H9 (cell line): ENCODE data around the gene HOXD13. TPM values are rescaled to one million over a fixed set of nuclear protein-coding genes. Genes with fewer than 3 reads are reported as not detected.

Experiments
- DNase-seq: peaks from one replicate; pipeline ENCODE4 v3.0.0-alpha.2; 2017
- H2AFZ ChIP-seq: one replicate; pipeline ENCODE4 v1.6.1; 2013; ENCODE audit warnings: mild to moderate bottlenecking, low read length, control low read depth, moderate library complexity
- H2AK5ac ChIP-seq: 2 replicates; pipeline ENCODE4 v1.6.1; 2013; ENCODE audit warnings: low read length, control low read depth, mixed read lengths; ENCODE audit not compliant: insufficient read length
- H2BK120ac ChIP-seq: one replicate; pipeline ENCODE4 v1.6.1; 2013; ENCODE audit warnings: low read depth, mild to moderate bottlenecking, low read length, control low read depth, inconsistent platforms; ENCODE audit not compliant: poor library complexity, severe bottlenecking
- H2BK12ac ChIP-seq: 2 replicates; pipeline ENCODE4 v1.6.1; 2013; ENCODE audit warnings: low read length, control low read depth, mixed read lengths, low read depth; ENCODE audit not compliant: insufficient read length
- H2BK15ac ChIP-seq: 2 replicates; pipeline ENCODE4 v1.6.1; 2013; ENCODE audit warnings: low read depth, low read length, control low read depth
- H2BK20ac ChIP-seq: one replicate; pipeline ENCODE4 v1.6.1; 2013; ENCODE audit warnings: low read depth, mild to moderate bottlenecking, low read length, control low read depth, inconsistent platforms; ENCODE audit not compliant: poor library complexity, severe bottlenecking
- H2BK5ac ChIP-seq: 2 replicates; pipeline ENCODE4 v1.6.1; 2013; ENCODE audit warnings: low read length, control low read depth, mixed read lengths; ENCODE audit not compliant: insufficient read length
- H3K14ac ChIP-seq: 2 replicates; pipeline ENCODE4 v1.6.1; 2013; ENCODE audit warnings: low read length, control low read depth; ENCODE audit not compliant: insufficient read depth
- H3K18ac ChIP-seq: 2 replicates; pipeline ENCODE4 v1.6.1; 2013; ENCODE audit warnings: low read depth, mild to moderate bottlenecking, mixed read lengths, low read length, control low read depth; ENCODE audit not compliant: insufficient read length
- H3K23ac ChIP-seq: 2 replicates; pipeline ENCODE4 v1.6.1; 2013; ENCODE audit warnings: low read length, control low read depth, mixed read lengths, low read depth; ENCODE audit not compliant: insufficient read length
- H3K23me2 ChIP-seq: 2 replicates; pipeline ENCODE4 v1.6.1; 2013; ENCODE audit warnings: low read depth, mild to moderate bottlenecking, mixed read lengths, low read length, control low read depth; ENCODE audit not compliant: insufficient read length, poor library complexity, severe bottlenecking
- H3K27ac ChIP-seq: 2 replicates; pipeline ENCODE4 v1.5.1; 2013; ENCODE audit warnings: low read length, control low read depth, mixed read lengths, low read depth; ENCODE audit not compliant: insufficient read length
- H3K27me3 ChIP-seq: 2 replicates; pipeline ENCODE4 v1.6.1; 2013; ENCODE audit warnings: low read length, control low read depth, inconsistent platforms; ENCODE audit not compliant: insufficient read depth
- H3K4ac ChIP-seq: 2 replicates; pipeline ENCODE4 v1.6.1; 2013; ENCODE audit warnings: low read depth, mild to moderate bottlenecking, control low read depth, inconsistent platforms, low read length, moderate library complexity
- H3K4me1 ChIP-seq: 2 replicates; pipeline ENCODE4 v1.6.1; 2013; ENCODE audit warnings: low read length, control low read depth, inconsistent platforms; ENCODE audit not compliant: insufficient read depth
- H3K4me2 ChIP-seq: 2 replicates; pipeline ENCODE4 v1.6.1; 2013; ENCODE audit warnings: low read length, control low read depth, mixed read lengths; ENCODE audit not compliant: insufficient read length, insufficient read depth
- H3K56ac ChIP-seq: 2 replicates; pipeline ENCODE4 v1.6.1; 2013; ENCODE audit warnings: low read depth, mild to moderate bottlenecking, mixed read lengths, low read length, control low read depth; ENCODE audit not compliant: insufficient read length
- H3K79me1 ChIP-seq: 2 replicates; pipeline ENCODE4 v1.6.1; 2013; ENCODE audit warnings: low read depth, mild to moderate bottlenecking, moderate library complexity, low read length, control low read depth, inconsistent platforms; ENCODE audit not compliant: insufficient read depth, poor library complexity, severe bottlenecking
- H3K79me2 ChIP-seq: 2 replicates; pipeline ENCODE4 v1.6.1; 2013; ENCODE audit warnings: low read length, control low read depth, inconsistent platforms; ENCODE audit not compliant: insufficient read depth
- H3K9ac ChIP-seq: 2 replicates; pipeline ENCODE4 v1.6.1; 2013; ENCODE audit warnings: low read length, control low read depth, mixed read lengths; ENCODE audit not compliant: insufficient read length; ENCODE audit errors: extremely low read depth
- H3K9me3 ChIP-seq: one replicate; pipeline ENCODE4 v1.6.1; 2013; ENCODE audit warnings: low read depth, low read length, inconsistent platforms; ENCODE audit not compliant: control insufficient read depth
- H3T11ph ChIP-seq: one replicate; pipeline ENCODE4 v1.6.1; 2013; ENCODE audit warnings: mild to moderate bottlenecking, low read length, control low read depth, inconsistent platforms
- H4K20me1 ChIP-seq: one replicate; pipeline ENCODE4 v1.6.1; 2013; ENCODE audit not compliant: control insufficient read depth, insufficient read length, insufficient read depth
- H4K5ac ChIP-seq: 2 replicates; pipeline ENCODE4 v1.6.1; 2013; ENCODE audit warnings: low read depth, mild to moderate bottlenecking, mixed read lengths, low read length, control low read depth; ENCODE audit not compliant: insufficient read length
- H4K8ac ChIP-seq: replicated peaks from 2 replicates; pipeline ENCODE4 v1.6.1; 2013; ENCODE audit warnings: low read length, control low read depth, mixed read lengths, low read depth; ENCODE audit not compliant: insufficient read length
- H4K91ac ChIP-seq: 2 replicates; pipeline ENCODE4 v1.6.1; 2013; ENCODE audit warnings: low read depth, mild to moderate bottlenecking, moderate library complexity, mixed read lengths, low read length, control low read depth; ENCODE audit not compliant: insufficient read length
- H3K27ac Mint-ChIP-seq, 3 experiments: 2 replicates in 2 of 3; 3 replicates in 1 of 3; pipeline ENCODE4 v1.8.0; 2020 to 2021; ENCODE audit warnings: mixed read lengths in 3 of 3, mild to moderate bottlenecking in 1 of 3, moderate library complexity in 1 of 3
- H3K27me3 Mint-ChIP-seq: 2 replicates; pipeline ENCODE4 v1.8.0; 2021; ENCODE audit warnings: low read depth, mild to moderate bottlenecking, moderate library complexity, mixed read lengths
- H3K36me3 Mint-ChIP-seq, 3 experiments: 2 replicates in 2 of 3; 3 replicates in 1 of 3; pipeline ENCODE4 v1.8.0; 2020 to 2021; ENCODE audit warnings: low read depth in 3 of 3, mixed read lengths in 3 of 3; ENCODE audit not compliant: insufficient read depth in 1 of 3
- H3K4me1 Mint-ChIP-seq, 2 experiments: 2 replicates each; pipeline ENCODE4 v1.8.0; 2020; ENCODE audit warnings: mixed read lengths in 2 of 2
- H3K4me3 Mint-ChIP-seq, 2 experiments: 2 replicates in 1 of 2; 3 replicates in 1 of 2; pipeline ENCODE4 v1.8.0; 2020 to 2021; ENCODE audit warnings: mild to moderate bottlenecking in 2 of 2, mixed read lengths in 2 of 2, moderate library complexity in 1 of 2
- H3K9me3 Mint-ChIP-seq, 2 experiments: 2 replicates in 1 of 2; 3 replicates in 1 of 2; pipeline ENCODE4 v1.8.0; 2020; ENCODE audit warnings: mild to moderate bottlenecking in 2 of 2, mixed read lengths in 2 of 2, moderate library complexity in 1 of 2
- CTCF ChIP-seq: fragments of 200-600 bp; sonication (generic); conservative IDR thresholded peaks from 3 replicates; pipeline ENCODE4 v1.8.0; 2021; ENCODE audit warnings: antibody characterized with exemption, mild to moderate bottlenecking
- WGBS: extraction: QIAGEN DNeasy Blood & Tissue Kit; methylation state at CpG from one replicate; pipeline ENCODE4 v1.1.7; 2013; ENCODE audit warnings: missing lambda C conversion rate, low lambda C conversion rate, mixed read lengths; ENCODE audit not compliant: insufficient read length; ENCODE audit errors: extremely low coverage; 5-methylcytosine and 5-hydroxymethylcytosine counted together
- total RNA-seq: library from RNA; stranded (reverse); gene quantifications from 2 replicates; pipeline ENCODE4 v1.2.1, GENCODE V29; 2021

HOXD13 gene
- total RNA-seq, 1 experiment from 2014 or later: not detected

GRCh38 chr2:176090862-176091261, 1.7 kb upstream of the HOXD13 start:
- Histone ChIP-seq H2AK5ac (no peak overlapping the region), H3K9ac (no peak overlapping the region), H4K91ac (no peak overlapping the region), H2BK120ac (no peak overlapping the region), H3K18ac (no peak overlapping the region), H4K20me1 (no peaks in the 10 kb centered on the region), H2BK5ac (no peak overlapping the region), H3T11ph (no peak overlapping the region), H3K27me3 (peaks cover 94% of the 10 kb centered on the region), H2BK12ac (no peak overlapping the region), H3K14ac (no peak overlapping the region), H3K79me1 (no peaks in the 10 kb centered on the region), H3K4me1 (peaks cover 3% of the 10 kb centered on the region; the same call in 1 of the 2 replicates), H3K4ac (no peak overlapping the region), H2AFZ (no peak overlapping the region), H4K8ac (no peak overlapping the region), H3K56ac (no peak overlapping the region), H3K79me2 (no peaks in the 10 kb centered on the region), H2BK15ac (no peak overlapping the region), H3K23me2 (no peaks in the 10 kb centered on the region), H2BK20ac (no peak overlapping the region), H3K23ac (no peak overlapping the region), H3K27ac (no peak overlapping the region), H3K9me3 (no peaks in the 10 kb centered on the region), H4K5ac (no peak overlapping the region), H3K4me2 (no peak overlapping the region)
- no peak for DNase-seq
- no peak overlapping the region for H3K4me3 Mint-ChIP-seq
- H3K27me3 Mint-ChIP-seq: peaks cover 98% of the 10 kb centered on the region
- peaks cover 0 to 3% (median 0%) of the 10 kb centered on the region in 3 experiments; a peak in 2 of 7 replicates for H3K36me3 Mint-ChIP-seq
- H3K27ac Mint-ChIP-seq: no peak overlapping the region; a peak in 1 of 7 replicates
- H3K9me3 Mint-ChIP-seq: peaks cover 11 to 19% of the 10 kb centered on the region in 2 experiments; a peak in 4 of 5 replicates
- no peak for TF ChIP-seq CTCF
- H3K4me1 Mint-ChIP-seq: peaks cover 11 to 23% of the 10 kb centered on the region in 2 experiments
- WGBS: no CpG with 5 or more reads among the region's 5 CpGs
